Fibroblast of the aortic adventitia (primary cell): Measurements from ENCODE around the gene HMHB1. TPM values are rescaled to one million over a fixed set of nuclear protein-coding genes. Genes with fewer than 3 reads are reported as not detected.
"Not testable (repeated sequence)": the region's sequence is repeated elsewhere in the genome, so short reads cannot be mapped to it uniquely, and the experiment has no call there.

ENCODE experiments used
- DNase-seq: peaks from one replicate; pipeline ENCODE4 v3.0.0-alpha.2; 2010; ENCODE audit warnings: low read depth
- H3K4me3 ChIP-seq: 2 replicates; pipeline ENCODE4 v1.5.1; 2011; ENCODE audit warnings: low read depth, mild to moderate bottlenecking, control low read depth, low read length, moderate library complexity
- CTCF ChIP-seq: IDR thresholded peaks from 2 replicates; pipeline ENCODE4 v1.5.1; 2011; ENCODE audit warnings: mild to moderate bottlenecking, low read length, control low read depth, inconsistent platforms; ENCODE audit not compliant: insufficient read depth
- total RNA-seq: library from RNA; depleted of rRNA; stranded (reverse); fragments of >200 nt; gene quantifications from 2 replicates; pipeline ENCODE4 v1.2.3, GENCODE V29; 2012; ENCODE audit warnings: low replicate concordance

HMHB1 gene
- total RNA-seq, 1 donor: not detected

- no peak overlapping the region for H3K4me3 ChIP-seq
- no peak for DNase-seq
- no peak for TF ChIP-seq CTCF
Observed at GRCh38 chr5:143796753-143797152, 15.2 kb upstream of the HMHB1 start.

GRCh38 chr5:143800715-143801114 is 11.2 kb upstream of the HMHB1 start:
- DNase-seq: peak; percentile 35
- no peak for TF ChIP-seq CTCF
- no peak overlapping the region for H3K4me3 ChIP-seq

- no peak for TF ChIP-seq CTCF
- no peak for DNase-seq
- H3K4me3 ChIP-seq: no peak overlapping the region
Observed at GRCh38 chr5:143801252-143801939, 10.6 kb upstream of the HMHB1 start.

GRCh38 chr5:143805861-143806260 is 6.1 kb upstream of the HMHB1 start:
- no peak for DNase-seq

GRCh38 chr5:143806579-143806978 is 5.4 kb upstream of the HMHB1 start:
- TF ChIP-seq CTCF: no peak
- H3K4me3 ChIP-seq: no peak overlapping the region
- DNase-seq: no peak

More at GRCh38 chr5:143805861-143806260, 6.1 kb upstream of the HMHB1 start:
- TF ChIP-seq CTCF: no peak
- H3K4me3 ChIP-seq: no peak overlapping the region

GRCh38 chr5:143807401-143807800 is 4.6 kb upstream of the HMHB1 start:
- TF ChIP-seq CTCF: no peak
- DNase-seq: no peak
- H3K4me3 ChIP-seq: no peak overlapping the region

- H3K4me3 ChIP-seq, DNase-seq: not testable (repeated sequence)
Observed at GRCh38 chr5:143816370-143816769, 4.4 kb downstream of the HMHB1 start.
